ENCODE data around the gene SLC6A9. TPM values are rescaled to one million over a fixed set of nuclear protein-coding genes. Genes with fewer than 3 reads are reported as not detected.

SLC6A9 gene
- total RNA-seq, 1 experiment from 2014 or later, result 30.1 TPM

GRCh38 chr1:44072204-44072603 lies 40.9 kb upstream of the SLC6A9 start:
- H4K91ac ChIP-seq (ENCODE audit: insufficient read length, low read depth, low read length), result no peak overlapping the region
- H3K14ac ChIP-seq (ENCODE audit: insufficient read depth, low read length), result no peak overlapping the region
- Mint-ChIP-seq H3K27me3 (ENCODE audit: low read depth) (peaks cover 14% of the 10 kb centered on the region), H3K4me1 (peaks cover 17 to 32% of the 10 kb centered on the region in 2 experiments), H3K27ac (no peak overlapping the region), H3K4me3 (no peak overlapping the region), H3K9me3 (no peaks in the 10 kb centered on the region; a peak in 1 of 5 replicates), H3K36me3 (ENCODE audit: insufficient read depth in 1 of 3, low read depth in 3 of 3) (no peaks in the 10 kb centered on the region; a peak in 1 of 7 replicates)
- no peaks in the 10 kb centered on the region for H4K20me1 ChIP-seq (ENCODE audit: control insufficient read depth, insufficient read depth, insufficient read length)
- no peak overlapping the region for H3K9ac ChIP-seq (ENCODE audit: extremely low read depth, insufficient read length, low read length)
- no peak overlapping the region for H3K4ac ChIP-seq (ENCODE audit: low read depth, low read length)
- no peak overlapping the region for H3K4me2 ChIP-seq (ENCODE audit: insufficient read depth, insufficient read length, low read length)
- H2AK5ac ChIP-seq (ENCODE audit: insufficient read length, low read length), result no peak overlapping the region
- no peak overlapping the region for H2BK12ac ChIP-seq (ENCODE audit: insufficient read length, low read depth, low read length)
- H3K23ac ChIP-seq (ENCODE audit: insufficient read length, low read depth, low read length), result no peak overlapping the region
- peaks cover 3% of the 10 kb centered on the region; the same call in 1 of the 2 replicates for H3K4me1 ChIP-seq (ENCODE audit: insufficient read depth, low read length)
- no peak for TF ChIP-seq CTCF (conservative IDR thresholded peaks at IDR 0.05)
- H2BK20ac ChIP-seq (ENCODE audit: low read depth, low read length, poor library complexity, severe bottlenecking), result no peak overlapping the region
- no peak overlapping the region for H4K5ac ChIP-seq (ENCODE audit: insufficient read length, low read depth, low read length)
- no peak for DNase-seq
- no peaks in the 10 kb centered on the region for H3K79me2 ChIP-seq (ENCODE audit: insufficient read depth, low read length)
- H2BK120ac ChIP-seq (ENCODE audit: low read depth, low read length, poor library complexity, severe bottlenecking), result no peak overlapping the region
- no peak overlapping the region for H4K8ac ChIP-seq (replicated peaks; ENCODE audit: insufficient read length, low read depth, low read length)
- no peak overlapping the region for H3K56ac ChIP-seq (ENCODE audit: insufficient read length, low read depth, low read length)
- no peak overlapping the region for H2AFZ ChIP-seq (ENCODE audit: low read length)
- H3K9me3 ChIP-seq (ENCODE audit: control insufficient read depth, low read depth, low read length), result no peaks in the 10 kb centered on the region
- H3K27ac ChIP-seq (ENCODE audit: insufficient read length, low read depth, low read length), result no peak overlapping the region
- H3K23me2 ChIP-seq (ENCODE audit: insufficient read length, low read depth, low read length, poor library complexity, severe bottlenecking), result no peaks in the 10 kb centered on the region
- no peak overlapping the region for H2BK15ac ChIP-seq (ENCODE audit: low read depth, low read length)
- H3K79me1 ChIP-seq (ENCODE audit: insufficient read depth, low read depth, low read length, poor library complexity, severe bottlenecking), result no peaks in the 10 kb centered on the region
- no peaks in the 10 kb centered on the region for H3K27me3 ChIP-seq (ENCODE audit: insufficient read depth, low read length)
- H3T11ph ChIP-seq (ENCODE audit: low read length), result no peak overlapping the region
- H2BK5ac ChIP-seq (ENCODE audit: insufficient read length, low read length), result no peak overlapping the region
- H3K18ac ChIP-seq (ENCODE audit: insufficient read length, low read depth, low read length), result no peak overlapping the region

All from H9 (cell line).